OCI-LY1 (cell line): ENCODE measurements around the gene OGT.

ENCODE experiments used
- EZH2 ChIP-seq: fragments of 200-600 bp; sonication (generic), shearing (Covaris generic); IDR thresholded peaks from 2 replicates; pipeline ENCODE4 v1.8.0; 2017; ENCODE audit warnings: borderline replicate concordance, mixed run types, mild to moderate bottlenecking, antibody characterized with exemption, low read length, moderate library complexity, mixed read lengths
- TF ChIP-seq, protein P1 (sequence below): fragments of 200-600 bp; sonication (generic), shearing (Covaris generic); IDR thresholded peaks from 2 replicates; pipeline ENCODE4 v1.5.1; 2017; ENCODE audit warnings: mild to moderate bottlenecking, antibody characterized with exemption, low read length, moderate library complexity, mixed read lengths

DNA sequence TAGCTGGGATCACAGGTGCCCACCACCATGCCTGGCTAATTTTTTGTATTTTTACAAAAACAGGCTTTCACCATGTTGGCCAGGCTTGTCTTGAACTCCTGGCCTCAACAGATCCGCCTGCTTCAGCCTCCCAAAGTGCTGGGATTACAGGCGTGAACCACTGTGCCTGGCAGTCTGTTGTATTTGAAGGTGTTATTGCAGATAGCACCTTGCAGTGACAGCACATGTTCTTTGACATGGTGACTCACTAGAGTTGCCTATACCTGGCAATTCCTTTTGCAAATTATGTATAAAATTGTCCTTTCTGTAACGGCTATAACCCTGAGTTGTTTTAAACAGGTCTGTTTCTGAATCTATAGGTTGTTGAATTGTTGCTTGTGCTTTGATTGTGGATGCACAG is 7.9 kb downstream of the OGT start:
- TF ChIP-seq, protein P1, sequence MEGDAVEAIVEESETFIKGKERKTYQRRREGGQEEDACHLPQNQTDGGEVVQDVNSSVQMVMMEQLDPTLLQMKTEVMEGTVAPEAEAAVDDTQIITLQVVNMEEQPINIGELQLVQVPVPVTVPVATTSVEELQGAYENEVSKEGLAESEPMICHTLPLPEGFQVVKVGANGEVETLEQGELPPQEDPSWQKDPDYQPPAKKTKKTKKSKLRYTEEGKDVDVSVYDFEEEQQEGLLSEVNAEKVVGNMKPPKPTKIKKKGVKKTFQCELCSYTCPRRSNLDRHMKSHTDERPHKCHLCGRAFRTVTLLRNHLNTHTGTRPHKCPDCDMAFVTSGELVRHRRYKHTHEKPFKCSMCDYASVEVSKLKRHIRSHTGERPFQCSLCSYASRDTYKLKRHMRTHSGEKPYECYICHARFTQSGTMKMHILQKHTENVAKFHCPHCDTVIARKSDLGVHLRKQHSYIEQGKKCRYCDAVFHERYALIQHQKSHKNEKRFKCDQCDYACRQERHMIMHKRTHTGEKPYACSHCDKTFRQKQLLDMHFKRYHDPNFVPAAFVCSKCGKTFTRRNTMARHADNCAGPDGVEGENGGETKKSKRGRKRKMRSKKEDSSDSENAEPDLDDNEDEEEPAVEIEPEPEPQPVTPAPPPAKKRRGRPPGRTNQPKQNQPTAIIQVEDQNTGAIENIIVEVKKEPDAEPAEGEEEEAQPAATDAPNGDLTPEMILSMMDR: no peak
- TF ChIP-seq EZH2: no peak
